Skeletal muscle tissue (tissue), 4 donors: Measurements from ENCODE around the gene OR1K1. TPM values are rescaled to one million over a fixed set of nuclear protein-coding genes. Genes with fewer than 3 reads are reported as not detected.
A peak's percentile ranks its signal among the peaks of the same experiment; 100 is the strongest.
"Not testable (repeated sequence)": the region's sequence is repeated elsewhere in the genome, so short reads cannot be mapped to it uniquely, and the experiment has no call there.

ENCODE experiments used
- H3K27ac ChIP-seq: one replicate; pipeline ENCODE4 v1.7.0; 2013; ENCODE audit warnings: mild to moderate bottlenecking, low read depth, low read length, inconsistent platforms
- H3K27me3 ChIP-seq, 3 donors: one replicate each; pipeline ENCODE4 v1.7.0; 2013; ENCODE audit warnings: low read length in 3 of 3; ENCODE audit not compliant: control insufficient read depth in 3 of 3, insufficient read depth in 3 of 3
- H3K36me3 ChIP-seq, 3 donors: one replicate each; pipeline ENCODE4 v1.7.0; 2013; ENCODE audit warnings: low read length in 3 of 3; ENCODE audit not compliant: control insufficient read depth in 3 of 3, insufficient read depth in 3 of 3
- H3K4me1 ChIP-seq, 3 donors: one replicate each; pipeline ENCODE4 v1.7.0; 2013; ENCODE audit warnings: low read length in 3 of 3, mild to moderate bottlenecking in 3 of 3; ENCODE audit not compliant: control insufficient read depth in 3 of 3, insufficient read depth in 3 of 3
- H3K4me3 ChIP-seq, 3 donors: one replicate each; pipeline ENCODE4 v1.7.0; 2013; ENCODE audit warnings: low read length in 3 of 3
- H3K9ac ChIP-seq, 3 donors: one replicate each; pipeline ENCODE4 v1.7.0; 2013; ENCODE audit warnings: low read length in 3 of 3, mild to moderate bottlenecking in 3 of 3, moderate library complexity in 2 of 3, low read depth in 1 of 3
- H3K9me3 ChIP-seq, 3 donors: one replicate each; pipeline ENCODE4 v1.7.0; 2013; ENCODE audit warnings: low read length in 3 of 3; ENCODE audit not compliant: control insufficient read depth in 3 of 3
- total RNA-seq: library from RNA; depleted of rRNA; stranded (reverse); fragments of >200 nt; gene quantifications from one replicate; pipeline ENCODE4 v1.2.3, GENCODE V29; 2014
- donor health status: Osteomylitis.

OR1K1 gene
- total RNA-seq, 1 donor from 2014 or later, result not detected

DNA sequence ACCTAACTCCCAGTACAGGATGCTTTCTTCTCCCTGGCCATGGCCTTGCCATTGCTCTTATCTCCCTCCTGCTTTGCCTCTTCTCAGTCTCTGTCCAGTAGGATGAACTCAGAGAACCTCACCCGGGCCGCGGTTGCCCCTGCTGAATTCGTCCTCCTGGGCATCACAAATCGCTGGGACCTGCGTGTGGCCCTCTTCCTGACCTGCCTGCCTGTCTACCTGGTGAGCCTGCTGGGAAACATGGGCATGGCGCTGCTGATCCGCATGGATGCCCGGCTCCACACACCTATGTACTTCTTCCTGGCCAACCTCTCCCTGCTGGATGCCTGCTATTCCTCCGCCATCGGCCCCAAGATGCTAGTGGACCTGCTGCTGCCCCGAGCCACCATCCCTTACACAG, 11.1 kb upstream of the OR1K1 start, which contains the start of gene OR5C1:
OR5C1 (plus strand) TSS at position 103 of the 400 bp plus-strand sequence; CDS start at position 103, 0 bp downstream.
- no peak within 1 kb of the TSS for H3K4me3 ChIP-seq
- H3K9ac ChIP-seq, result no peak within 1 kb of the TSS
- H3K27ac ChIP-seq, result no peak within 1 kb of the TSS
- H3K4me1 ChIP-seq, result no peaks in the 10 kb centered on the region
- no peaks in the 10 kb centered on the region for H3K36me3 ChIP-seq
- H3K9me3 ChIP-seq, result no peaks in the 10 kb centered on the region
- no peaks in the 10 kb centered on the region for H3K27me3 ChIP-seq

GRCh38 chr9:122789256-122790046, 10.5 kb upstream of the OR1K1 start:
- no peaks in the 10 kb centered on the region for H3K36me3 ChIP-seq
- H3K9me3 ChIP-seq, result no peaks in the 10 kb centered on the region
- no peak overlapping the region for H3K27ac ChIP-seq
- no peaks in the 10 kb centered on the region for H3K4me1 ChIP-seq
- H3K4me3 ChIP-seq, result no peak overlapping the region
- H3K27me3 ChIP-seq, result no peaks in the 10 kb centered on the region
- H3K9ac ChIP-seq, result no peak overlapping the region

- Histone ChIP-seq H3K27me3 (no peaks in the 10 kb centered on the region), H3K4me3 (no peak overlapping the region), H3K9me3 (no peaks in the 10 kb centered on the region), H3K27ac (no peak overlapping the region), H3K36me3 (no peaks in the 10 kb centered on the region), H3K4me1 (no peaks in the 10 kb centered on the region), H3K9ac (no peak overlapping the region)
Observed at GRCh38 chr9:122791872-122792669, 7.9 kb upstream of the OR1K1 start.

GRCh38 chr9:122797316-122798063, 2.4 kb upstream of the OR1K1 start:
- no peak overlapping the region for H3K4me3 ChIP-seq
- H3K36me3 ChIP-seq, result peaks cover 0 to 2% (median 0%) of the 10 kb centered on the region in 3 donors
- no peak overlapping the region for H3K9ac ChIP-seq
- no peaks in the 10 kb centered on the region for H3K4me1 ChIP-seq
- no peaks in the 10 kb centered on the region for H3K27me3 ChIP-seq
- no peak overlapping the region for H3K27ac ChIP-seq
- H3K9me3 ChIP-seq, result no peaks in the 10 kb centered on the region

GRCh38 chr9:122806661-122807060, 6.7 kb downstream of the OR1K1 start:
- H3K27ac ChIP-seq, result no peak overlapping the region

GRCh38 chr9:122807271-122807900, 7.5 kb downstream of the OR1K1 start:
- Histone ChIP-seq H3K27ac (no peak overlapping the region), H3K36me3 (peaks cover 0 to 2% (median 0%) of the 10 kb centered on the region in 3 donors), H3K9ac (no peak overlapping the region), H3K9me3 (no peaks in the 10 kb centered on the region), H3K4me3 (no peak overlapping the region), H3K4me1 (peaks cover 0 to 3% (median 0%) of the 10 kb centered on the region in 3 donors), H3K27me3 (no peaks in the 10 kb centered on the region)

More at GRCh38 chr9:122806661-122807060, 6.7 kb downstream of the OR1K1 start:
- Histone ChIP-seq H3K4me3 (no peak overlapping the region), H3K36me3 (peaks cover 0 to 2% (median 2%) of the 10 kb centered on the region in 3 donors), H3K27me3 (no peaks in the 10 kb centered on the region), H3K4me1 (peaks cover 0 to 3% (median 0%) of the 10 kb centered on the region in 3 donors), H3K9ac (no peak overlapping the region), H3K9me3 (no peaks in the 10 kb centered on the region)

GRCh38 chr9:122808141-122808540, 8.2 kb downstream of the OR1K1 start:
- Histone ChIP-seq H3K9ac (no peak overlapping the region), H3K27me3 (no peaks in the 10 kb centered on the region), H3K4me1 (peaks cover 0 to 3% (median 0%) of the 10 kb centered on the region in 3 donors), H3K4me3 (no peak overlapping the region), H3K27ac (no peak overlapping the region), H3K36me3 (no peaks in the 10 kb centered on the region), H3K9me3 (no peaks in the 10 kb centered on the region)

DNA sequence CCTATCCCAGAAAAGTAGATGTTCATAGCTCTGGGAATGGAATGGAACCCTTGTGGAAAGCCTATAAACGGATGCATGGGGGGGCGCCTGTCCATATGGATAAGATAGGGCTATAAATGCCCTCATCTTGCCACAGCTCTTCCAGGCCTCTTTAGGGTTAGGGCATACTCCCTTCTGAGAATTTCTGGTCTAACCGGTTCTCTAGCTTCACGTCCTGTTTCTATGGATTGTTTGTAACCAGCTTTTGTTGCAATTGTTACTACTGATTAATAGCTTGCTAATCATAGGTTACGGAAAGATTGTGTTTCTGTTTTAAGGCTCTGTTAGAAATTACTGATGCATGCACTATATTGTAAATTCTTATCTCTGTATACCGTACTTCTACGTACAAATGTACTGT, 9.3 kb downstream of the OR1K1 start:
- not testable (repeated sequence) for H3K27ac ChIP-seq

DNA sequence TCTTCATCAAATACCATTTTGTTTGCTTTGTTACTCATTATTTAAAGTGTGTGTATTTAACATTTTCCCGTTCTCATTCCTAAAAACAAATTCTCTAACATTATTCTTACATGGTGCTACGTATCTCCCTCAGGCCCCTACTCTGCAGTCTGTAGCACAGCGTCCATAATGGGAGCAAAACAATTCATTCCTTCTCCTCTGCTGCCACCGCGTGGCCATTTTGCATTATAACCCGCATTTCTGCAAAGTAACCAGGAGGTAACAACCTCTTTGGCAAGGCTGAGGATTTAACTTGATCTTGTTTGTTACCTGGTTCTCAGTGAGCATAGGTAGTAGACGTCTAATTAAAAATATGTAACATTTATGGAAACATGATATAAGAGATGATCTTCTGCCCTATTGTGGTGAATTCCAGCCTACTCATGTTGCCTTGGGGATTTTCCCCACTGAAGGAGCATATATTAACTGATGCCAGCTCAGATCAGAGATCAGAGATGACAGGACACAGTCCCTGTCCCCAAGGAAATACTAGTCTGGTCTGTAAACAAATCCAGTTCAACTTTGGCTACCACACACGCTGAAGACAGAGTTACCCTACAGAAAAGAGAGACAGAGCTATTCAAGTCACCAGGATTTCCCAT, 10.5 kb downstream of the OR1K1 start:
- Histone ChIP-seq H3K4me3 (no peak overlapping the region), H3K9ac (peak overlapping the region in 1 of 3 donors; percentile 42), H3K27ac (no peak overlapping the region), H3K9me3 (no peaks in the 10 kb centered on the region), H3K27me3 (no peaks in the 10 kb centered on the region), H3K4me1 (peaks cover 0 to 4% (median 0%) of the 10 kb centered on the region in 3 donors), H3K36me3 (no peaks in the 10 kb centered on the region)

More for the DNA sequence above, 9.3 kb downstream of the OR1K1 start:
- H3K9me3 ChIP-seq, H3K27me3 ChIP-seq, H3K36me3 ChIP-seq, H3K9ac ChIP-seq, H3K4me1 ChIP-seq, H3K4me3 ChIP-seq: not testable (repeated sequence)
